ENCODE measurements around the gene PTPN3. TPM values are rescaled to one million over a fixed set of nuclear protein-coding genes. Genes with fewer than 3 reads are reported as not detected.
"Not testable (repeated sequence)": the region's sequence is repeated elsewhere in the genome, so short reads cannot be mapped to it uniquely, and the experiment has no call there.

Gene PTPN3
- 0.29 and 0.38 TPM in 2 replicates for total RNA-seq (2014; rRNA removed)
- polyA plus RNA-seq (2012): 0.13 TPM

DNA sequence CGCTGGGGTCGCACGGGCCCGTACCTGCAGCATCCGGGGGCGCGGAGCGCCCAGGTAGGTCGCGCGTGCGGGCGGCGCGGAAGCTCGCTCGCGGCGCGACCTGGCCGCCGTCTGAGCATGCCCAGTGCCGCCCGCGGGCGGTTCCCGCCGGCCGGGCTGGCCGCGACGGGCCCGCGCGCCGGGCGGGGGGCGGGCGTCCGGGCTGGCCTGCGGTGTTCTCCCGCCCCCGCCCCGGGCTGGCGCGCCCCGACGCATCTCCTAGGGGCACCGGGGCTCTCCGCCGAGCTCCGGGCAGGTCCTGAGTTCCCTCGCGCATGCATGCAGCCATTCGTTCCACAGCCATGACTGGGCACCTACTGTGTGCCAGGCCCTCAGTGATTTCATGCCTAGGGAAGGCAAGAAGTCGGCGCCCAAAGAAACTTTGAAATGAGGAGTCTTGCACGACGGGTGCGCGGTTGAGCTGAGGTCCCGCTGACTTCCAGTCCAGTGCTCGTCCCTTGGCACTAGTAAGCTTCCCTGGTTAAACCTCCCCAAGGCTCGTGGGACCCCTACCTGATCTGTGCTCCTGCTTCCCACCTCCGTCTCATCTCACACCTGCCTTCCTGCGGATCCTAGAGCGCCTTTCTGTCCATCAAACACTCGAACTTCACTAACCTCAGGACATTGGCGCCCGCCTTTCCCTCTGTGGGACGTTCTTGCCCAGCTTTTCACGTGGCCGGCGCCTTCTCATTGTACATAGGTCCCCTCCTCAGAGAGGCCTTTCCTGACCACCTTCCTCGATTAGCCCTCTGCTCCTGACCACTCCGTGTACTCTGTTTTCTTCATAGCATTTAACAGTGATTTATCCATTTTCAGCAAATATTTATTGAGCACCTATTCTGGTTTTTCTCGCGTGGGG lies at the start of gene PTPN3:
PTPN3 (minus strand) TSS at position 113 of the 898 bp plus-strand sequence. CDS start 34,873 bp downstream, outside the sequence.
- DNase-seq (ENCODE audit: low read depth): no peak

DNA sequence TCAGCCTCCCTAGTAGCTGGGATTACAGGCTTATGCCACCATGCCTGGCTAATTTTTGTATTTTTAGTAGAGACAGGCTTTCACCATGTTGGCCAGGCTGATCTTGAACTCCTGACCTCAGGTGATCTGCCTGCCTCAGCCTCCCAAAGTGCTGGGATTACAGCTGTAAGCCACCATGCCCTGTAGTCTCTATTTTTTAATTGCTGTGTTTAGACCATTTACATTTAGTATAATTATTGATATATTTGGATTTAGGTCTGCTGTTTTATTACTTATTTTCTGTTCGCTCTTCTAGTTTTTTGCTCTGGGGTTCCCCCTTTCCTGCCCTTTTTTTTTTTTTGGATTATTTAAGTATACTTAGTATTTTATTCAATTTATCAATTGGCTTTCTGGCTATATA lies 46.8 kb upstream of the PTPN3 start:
- not testable (repeated sequence) for DNase-seq (ENCODE audit: low read depth)

GRCh38 chr9:109542922-109543321 lies 44.8 kb upstream of the PTPN3 start:
- no peak for DNase-seq (ENCODE audit: low read depth)

- DNase-seq (ENCODE audit: low read depth): no peak
Observed at GRCh38 chr9:109538346-109538745, 40.2 kb upstream of the PTPN3 start.

DNA sequence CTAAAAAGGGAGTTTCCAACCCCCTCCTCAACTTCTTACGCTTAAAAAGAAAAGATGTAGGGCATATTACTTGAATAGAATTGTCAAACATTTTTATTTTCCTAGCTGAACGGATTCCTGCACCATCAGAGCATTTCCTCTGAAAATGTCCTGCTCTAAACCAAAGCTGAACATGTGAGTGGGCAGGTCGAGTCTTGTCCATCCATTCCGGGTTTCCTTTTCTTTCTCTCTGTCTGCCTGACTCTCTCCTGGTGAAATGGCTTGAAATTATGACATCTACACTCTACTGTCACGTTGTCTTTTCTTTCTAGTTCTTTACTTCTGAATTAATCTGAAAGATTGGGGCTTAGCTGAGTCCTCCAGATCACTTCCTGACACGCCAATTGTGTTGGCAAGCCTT lies 39.2 kb upstream of the PTPN3 start:
- no peak for DNase-seq (ENCODE audit: low read depth)

GRCh38 chr9:109536859-109537258 lies 38.8 kb upstream of the PTPN3 start:
- no peak for DNase-seq (ENCODE audit: low read depth)

DNA sequence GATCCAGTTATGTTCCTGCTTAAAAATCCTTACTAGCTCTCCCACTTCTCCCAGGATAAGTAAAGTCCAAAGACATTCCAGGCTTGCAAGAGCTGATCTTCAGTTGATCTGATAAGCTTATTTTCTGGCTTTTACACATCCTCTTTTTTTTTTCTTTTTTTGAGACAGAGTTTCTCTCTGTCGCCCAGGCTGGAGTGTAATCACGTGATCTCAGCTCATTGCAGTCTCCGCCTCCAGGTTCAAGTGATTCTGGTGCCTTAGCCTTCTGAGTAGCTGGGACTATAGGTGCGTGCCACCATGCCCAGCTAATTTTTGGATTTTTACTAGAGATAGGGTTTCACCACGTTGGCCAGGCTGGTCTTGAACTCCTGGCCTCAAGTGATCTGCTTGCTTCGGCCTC lies 37.3 kb upstream of the PTPN3 start:
- no peak for DNase-seq (ENCODE audit: low read depth)

DNA sequence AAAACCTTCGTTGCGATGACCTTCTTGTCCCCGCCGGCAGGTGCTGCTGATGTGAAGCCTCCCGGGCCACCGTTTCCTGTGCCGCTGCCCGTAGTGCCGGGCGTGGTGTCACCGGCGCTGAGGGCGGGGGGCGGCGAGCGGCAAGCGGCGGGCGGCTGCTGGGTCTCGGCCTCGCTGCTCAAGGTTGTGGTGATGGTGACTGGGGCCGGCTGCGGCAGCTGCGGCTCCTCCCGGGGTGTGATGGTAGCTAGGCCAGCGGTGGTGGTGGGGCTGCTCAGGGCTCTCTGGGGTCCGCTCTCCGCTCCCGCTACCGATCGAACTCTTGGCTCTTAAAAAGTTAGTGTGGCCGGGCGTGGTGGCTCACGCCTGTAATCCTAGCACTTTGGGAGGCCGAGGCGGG lies 36.0 kb upstream of the PTPN3 start:
- no peak for DNase-seq (ENCODE audit: low read depth)

DNA sequence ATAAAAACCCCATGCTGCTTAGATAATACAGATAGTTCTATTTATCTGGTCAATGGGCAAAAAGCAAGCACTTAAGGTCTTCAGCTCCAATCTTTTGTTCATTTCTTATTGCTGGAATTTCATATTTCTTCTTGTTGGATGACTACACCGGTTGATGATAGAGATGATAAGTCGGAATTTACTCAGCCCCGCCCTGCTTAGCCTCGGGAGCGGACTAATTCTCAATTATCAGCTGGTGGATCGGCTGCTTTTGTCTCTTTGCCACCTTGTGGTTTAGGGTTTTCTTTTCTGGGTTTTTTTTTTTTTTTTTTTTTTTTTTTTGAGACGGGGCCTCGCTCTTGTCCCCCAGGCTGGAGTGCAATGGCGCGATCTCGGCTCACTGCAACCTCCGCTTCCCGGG lies 34.5 kb upstream of the PTPN3 start:
- DNase-seq (ENCODE audit: low read depth): not testable (repeated sequence)

DNA sequence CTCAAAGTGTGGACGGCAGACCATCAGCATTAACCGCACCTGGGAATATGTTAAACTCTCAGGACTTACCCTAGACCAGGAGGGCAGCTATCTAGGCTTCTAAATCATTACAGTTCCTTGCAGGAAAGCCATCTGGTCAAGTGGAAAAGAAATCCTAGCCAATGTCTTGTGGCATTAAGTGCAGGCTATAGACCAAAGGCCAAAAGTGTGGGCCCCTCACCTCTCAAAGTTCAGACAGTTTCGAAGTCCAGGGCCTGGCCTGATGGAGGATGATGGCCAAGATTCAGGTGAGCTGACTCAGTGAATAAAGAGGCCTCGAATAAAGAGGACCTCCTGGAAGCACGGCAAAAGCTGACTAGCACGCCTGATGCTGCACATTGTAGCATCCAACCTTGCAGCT lies 24.0 kb upstream of the PTPN3 start:
- DNase-seq (ENCODE audit: low read depth): no peak

GRCh38 chr9:109520475-109521132 lies 22.5 kb upstream of the PTPN3 start:
- DNase-seq (ENCODE audit: low read depth): peak; percentile 60

- no peak for DNase-seq (ENCODE audit: low read depth)
Observed at GRCh38 chr9:109519366-109519765, 21.3 kb upstream of the PTPN3 start.

- no peak for DNase-seq (ENCODE audit: low read depth)
Observed at GRCh38 chr9:109518621-109519335, 20.7 kb upstream of the PTPN3 start.

GRCh38 chr9:109517901-109518377 lies 19.8 kb upstream of the PTPN3 start:
- DNase-seq (ENCODE audit: low read depth): no peak

DNA sequence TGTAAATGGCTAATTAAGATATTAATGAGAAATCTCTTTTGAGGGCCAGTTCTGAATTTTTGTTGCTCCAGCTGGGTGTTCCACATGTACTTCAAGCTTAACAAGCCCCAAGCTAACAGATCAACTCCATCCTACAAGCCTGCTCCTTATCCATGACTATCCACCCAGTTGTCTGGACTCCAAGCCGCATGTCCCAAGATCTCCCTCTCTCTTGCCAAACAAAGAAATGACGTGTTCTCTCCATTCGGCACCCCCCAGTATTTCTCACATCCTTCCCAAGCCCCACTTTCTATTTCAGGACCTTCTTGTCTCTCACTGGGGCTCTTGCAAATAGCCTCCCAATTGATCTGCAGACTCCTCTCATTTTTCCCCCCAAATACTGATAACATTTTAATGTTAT lies 15.8 kb upstream of the PTPN3 start:
- DNase-seq (ENCODE audit: low read depth): no peak

DNA sequence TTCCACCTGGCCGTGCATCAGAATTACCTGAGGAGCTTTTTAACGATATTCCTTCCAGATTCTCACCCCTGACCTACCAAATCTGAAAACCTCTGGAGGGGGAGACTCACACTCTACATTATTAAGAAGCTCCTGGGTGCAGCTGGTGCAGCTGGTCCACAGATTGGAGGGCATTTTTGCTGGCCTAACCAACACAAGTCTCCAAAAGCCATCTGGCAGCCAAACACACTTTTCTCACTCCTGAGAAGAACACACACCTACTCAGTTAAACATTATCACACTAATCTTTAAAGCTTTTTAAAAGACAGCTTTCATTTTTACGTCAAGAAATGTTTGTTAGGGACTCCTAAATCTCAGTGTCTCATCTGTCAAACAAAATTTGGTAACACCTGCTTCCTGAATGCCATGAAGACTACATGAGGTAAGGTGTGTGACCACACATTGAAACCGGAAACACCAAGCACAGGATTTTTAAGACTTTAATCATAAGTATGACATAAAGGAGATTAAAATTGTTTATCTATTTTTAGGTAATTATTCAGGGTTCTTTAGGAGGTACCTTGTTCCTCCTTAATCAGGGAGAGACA lies 14.2 kb upstream of the PTPN3 start:
- DNase-seq (ENCODE audit: low read depth): no peak

DNA sequence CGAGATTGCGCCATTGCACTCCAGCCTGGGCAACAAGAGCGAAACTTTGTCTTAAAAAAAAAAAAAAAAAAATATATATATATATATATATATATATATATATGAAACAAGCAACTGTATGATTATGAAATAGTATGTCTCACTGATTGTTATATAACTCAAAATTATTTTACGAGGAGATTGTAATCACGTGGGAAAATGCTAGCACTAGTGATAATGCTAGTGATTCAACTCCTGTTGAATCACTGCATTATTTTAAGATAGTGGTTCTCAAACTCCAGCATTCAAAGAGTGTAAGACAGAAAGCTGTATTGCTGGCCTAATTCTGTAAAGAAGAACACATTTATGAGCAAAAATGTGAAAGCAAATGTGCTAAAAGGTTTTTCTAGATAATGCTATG lies 12.4 kb upstream of the PTPN3 start:
- DNase-seq (ENCODE audit: low read depth): no peak

GRCh38 chr9:109510042-109510441 lies 11.9 kb upstream of the PTPN3 start:
- not testable (repeated sequence) for DNase-seq (ENCODE audit: low read depth)

- DNase-seq (ENCODE audit: low read depth): no peak
Observed at GRCh38 chr9:109509611-109510010, 11.5 kb upstream of the PTPN3 start.

DNA sequence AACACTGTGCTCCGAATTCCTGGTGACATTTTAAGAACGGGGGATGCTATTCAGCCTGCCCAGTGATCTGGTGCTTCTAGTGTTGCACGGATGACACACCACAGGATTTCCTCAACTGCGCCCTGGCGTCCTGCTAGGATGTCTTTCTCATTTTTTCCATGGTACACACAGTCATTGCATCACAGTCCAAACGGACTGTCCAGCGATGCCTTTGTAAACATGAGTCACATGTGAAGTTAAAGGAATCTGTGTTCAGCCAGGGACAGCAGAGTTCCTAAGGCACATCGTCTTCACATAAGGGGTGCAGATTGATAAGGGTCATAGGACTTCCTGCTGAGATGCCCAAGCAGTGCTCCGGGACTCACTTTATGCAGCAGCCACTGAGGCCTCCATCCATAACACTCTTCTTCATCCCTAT lies 9.3 kb upstream of the PTPN3 start:
- peak; percentile 69 for DNase-seq (ENCODE audit: low read depth)

DNA sequence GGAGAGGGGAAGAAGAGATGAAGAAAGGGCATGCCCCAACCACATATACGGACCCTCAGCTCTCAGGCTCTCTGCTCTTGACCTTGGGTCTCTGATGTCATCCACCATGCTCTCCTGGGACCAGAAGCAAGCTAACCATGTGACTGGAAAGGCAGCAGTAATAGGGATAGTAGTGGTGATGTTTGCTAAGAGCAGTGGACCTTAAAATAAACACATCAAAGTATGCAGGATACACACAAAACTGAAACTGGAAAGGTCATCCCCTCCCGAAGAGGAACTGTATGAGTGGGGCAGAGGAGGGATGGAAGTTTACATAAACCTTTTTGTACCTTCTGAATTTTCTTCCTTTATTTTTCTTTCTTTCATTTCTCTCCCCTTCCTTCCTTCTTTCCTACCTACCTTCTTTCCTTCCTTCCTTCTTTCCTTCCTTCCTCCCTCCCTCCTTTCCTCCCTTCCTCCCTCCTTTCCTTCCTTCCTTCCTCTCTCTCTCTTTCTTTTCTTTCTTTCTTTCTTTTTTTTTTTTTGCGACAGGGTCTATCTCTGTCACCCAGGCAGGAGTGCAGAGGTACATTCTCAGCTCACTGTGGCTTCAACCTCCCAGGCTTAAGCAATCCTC lies 8.1 kb upstream of the PTPN3 start:
- no peak for DNase-seq (ENCODE audit: low read depth)

All from LHCN-M2 (cell line).